Measurements from ENCODE around the gene QSER1. TPM values are rescaled to one million over a fixed set of nuclear protein-coding genes. Genes with fewer than 3 reads are reported as not detected.
"Not testable (repeated sequence)": the region's sequence is repeated elsewhere in the genome, so short reads cannot be mapped to it uniquely, and the experiment has no call there.

QSER1 gene
- total and polyA plus RNA-seq, 5 donors from 2014 or later = 0.48 to 9.4 (median 0.67) TPM

- H3K4me1 ChIP-seq (ENCODE audit: control insufficient read depth, insufficient read depth, low read length, poor library complexity, severe bottlenecking) = no peaks in the 10 kb centered on the region
- H3K9me3 ChIP-seq (ENCODE audit: control insufficient read depth in 2 of 2, low read length in 2 of 2) = no peaks in the 10 kb centered on the region
- H3K36me3 ChIP-seq (ENCODE audit: control insufficient read depth, insufficient read depth, low read length) = peaks cover 16% of the 10 kb centered on the region
- H3K27ac ChIP-seq (ENCODE audit: insufficient read depth, low read length, poor library complexity, severe bottlenecking) = no peak overlapping the region
- Mint-ChIP-seq H3K27me3 (no peaks in the 10 kb centered on the region), H3K4me1 (peaks cover 0 to 2% (median 0%) of the 10 kb centered on the region in 4 donors), H3K9me3 (no peaks in the 10 kb centered on the region), H3K36me3 (peaks cover 23% of the 10 kb centered on the region), H3K4me3 (no peak overlapping the region), H3K27ac (no peak overlapping the region)
- ATAC-seq (ENCODE audit: low read depth in 2 of 2) = peak in 1 of 2 donors; percentile 43
- no peaks in the 10 kb centered on the region for H3K27me3 ChIP-seq (ENCODE audit: control insufficient read depth, insufficient read depth, low read length)
- H3K4me3 ChIP-seq (ENCODE audit: low read depth, low read length) = no peak overlapping the region
- DNase-seq = peak in 2 of 3 donors; percentile 64 to 73
These were observed 68.0 kb downstream of the QSER1 start for GRCh38 chr11:32960553-32961164.

GRCh38 chr11:32962016-32962415, 69.4 kb downstream of the QSER1 start:
- no peaks in the 10 kb centered on the region for H3K27me3 ChIP-seq (ENCODE audit: control insufficient read depth, insufficient read depth, low read length)
- H3K9me3 Mint-ChIP-seq = no peaks in the 10 kb centered on the region
- no peaks in the 10 kb centered on the region for H3K9me3 ChIP-seq (ENCODE audit: control insufficient read depth in 2 of 2, low read length in 2 of 2)
- H3K36me3 ChIP-seq (ENCODE audit: control insufficient read depth, insufficient read depth, low read length) = peaks cover 21% of the 10 kb centered on the region
- no peak overlapping the region for H3K27ac ChIP-seq (ENCODE audit: insufficient read depth, low read length, poor library complexity, severe bottlenecking)
- H3K36me3 Mint-ChIP-seq = peaks cover 18% of the 10 kb centered on the region
- H3K4me3 ChIP-seq (ENCODE audit: low read depth, low read length) = no peak overlapping the region
- DNase-seq (no peak), ATAC-seq (ENCODE audit: low read depth in 2 of 2) (no peak)
- no peaks in the 10 kb centered on the region for H3K4me1 Mint-ChIP-seq
- no peak overlapping the region for H3K27ac Mint-ChIP-seq
- no peaks in the 10 kb centered on the region for H3K27me3 Mint-ChIP-seq
- no peak overlapping the region for H3K4me3 Mint-ChIP-seq
- no peaks in the 10 kb centered on the region for H3K4me1 ChIP-seq (ENCODE audit: control insufficient read depth, insufficient read depth, low read length, poor library complexity, severe bottlenecking)

GRCh38 chr11:32963721-32964120, 71.1 kb downstream of the QSER1 start:
- Histone ChIP-seq H3K36me3 (ENCODE audit: control insufficient read depth, insufficient read depth, low read length) (peaks cover 14% of the 10 kb centered on the region), H3K4me3 (ENCODE audit: low read depth, low read length) (no peak overlapping the region), H3K4me1 (ENCODE audit: control insufficient read depth, insufficient read depth, low read length, poor library complexity, severe bottlenecking) (no peaks in the 10 kb centered on the region), H3K9me3 (ENCODE audit: control insufficient read depth in 2 of 2, low read length in 2 of 2) (no peaks in the 10 kb centered on the region), H3K27ac (ENCODE audit: insufficient read depth, low read length, poor library complexity, severe bottlenecking) (no peak overlapping the region), H3K27me3 (ENCODE audit: control insufficient read depth, insufficient read depth, low read length) (no peaks in the 10 kb centered on the region)
- no peak for ATAC-seq (ENCODE audit: low read depth in 2 of 2)
- H3K27me3 Mint-ChIP-seq = no peaks in the 10 kb centered on the region
- H3K4me1 Mint-ChIP-seq = no peaks in the 10 kb centered on the region
- no peak for DNase-seq
- peaks cover 18% of the 10 kb centered on the region for H3K36me3 Mint-ChIP-seq
- H3K4me3 Mint-ChIP-seq = no peak overlapping the region
- no peaks in the 10 kb centered on the region for H3K9me3 Mint-ChIP-seq
- no peak overlapping the region for H3K27ac Mint-ChIP-seq

GRCh38 chr11:32968541-32968940, 75.9 kb downstream of the QSER1 start:
- no peak overlapping the region for H3K4me3 Mint-ChIP-seq
- no peak overlapping the region for H3K27ac Mint-ChIP-seq
- H3K4me3 ChIP-seq (ENCODE audit: low read depth, low read length) = no peak overlapping the region

GRCh38 chr11:32972233-32972632, 79.6 kb downstream of the QSER1 start:
- H3K27ac Mint-ChIP-seq; H3K4me1 ChIP-seq (ENCODE audit: control insufficient read depth, insufficient read depth, low read length, poor library complexity, severe bottlenecking); H3K27ac ChIP-seq (ENCODE audit: insufficient read depth, low read length, poor library complexity, severe bottlenecking); H3K4me3 ChIP-seq (ENCODE audit: low read depth, low read length); H3K4me1 Mint-ChIP-seq; DNase-seq; H3K9me3 ChIP-seq (ENCODE audit: control insufficient read depth in 2 of 2, low read length in 2 of 2); H3K27me3 ChIP-seq (ENCODE audit: control insufficient read depth, insufficient read depth, low read length); H3K27me3 Mint-ChIP-seq; ATAC-seq (ENCODE audit: low read depth in 2 of 2); H3K4me3 Mint-ChIP-seq; H3K9me3 Mint-ChIP-seq: not testable (repeated sequence)
- peaks cover 18% of the 10 kb centered on the region for H3K36me3 ChIP-seq (ENCODE audit: control insufficient read depth, insufficient read depth, low read length)
- H3K36me3 Mint-ChIP-seq = peaks cover 11% of the 10 kb centered on the region

More at GRCh38 chr11:32968541-32968940, 75.9 kb downstream of the QSER1 start:
- Histone ChIP-seq H3K27me3 (ENCODE audit: control insufficient read depth, insufficient read depth, low read length) (no peaks in the 10 kb centered on the region), H3K36me3 (ENCODE audit: control insufficient read depth, insufficient read depth, low read length) (peaks cover 19% of the 10 kb centered on the region), H3K27ac (ENCODE audit: insufficient read depth, low read length, poor library complexity, severe bottlenecking) (no peak overlapping the region), H3K4me1 (ENCODE audit: control insufficient read depth, insufficient read depth, low read length, poor library complexity, severe bottlenecking) (no peaks in the 10 kb centered on the region), H3K9me3 (ENCODE audit: control insufficient read depth in 2 of 2, low read length in 2 of 2) (no peaks in the 10 kb centered on the region)
- no peaks in the 10 kb centered on the region for H3K9me3 Mint-ChIP-seq
- ATAC-seq (ENCODE audit: low read depth in 2 of 2) (no peak), DNase-seq (no peak)
- H3K4me1 Mint-ChIP-seq = no peaks in the 10 kb centered on the region
- H3K27me3 Mint-ChIP-seq = no peaks in the 10 kb centered on the region
- peaks cover 9% of the 10 kb centered on the region for H3K36me3 Mint-ChIP-seq

GRCh38 chr11:32972781-32973180, 80.2 kb downstream of the QSER1 start:
- ATAC-seq (ENCODE audit: low read depth in 2 of 2) (no peak), DNase-seq (no peak)
- no peaks in the 10 kb centered on the region for H3K9me3 ChIP-seq (ENCODE audit: control insufficient read depth in 2 of 2, low read length in 2 of 2)
- peak overlapping the region in 1 of 3 donors; percentile 14 for H3K27ac Mint-ChIP-seq
- no peaks in the 10 kb centered on the region for H3K27me3 Mint-ChIP-seq
- H3K4me1 ChIP-seq (ENCODE audit: control insufficient read depth, insufficient read depth, low read length, poor library complexity, severe bottlenecking) = no peaks in the 10 kb centered on the region
- no peaks in the 10 kb centered on the region for H3K9me3 Mint-ChIP-seq
- no peak overlapping the region for H3K27ac ChIP-seq (ENCODE audit: insufficient read depth, low read length, poor library complexity, severe bottlenecking)
- peaks cover 18% of the 10 kb centered on the region for H3K36me3 ChIP-seq (ENCODE audit: control insufficient read depth, insufficient read depth, low read length)
- H3K4me1 Mint-ChIP-seq = no peaks in the 10 kb centered on the region
- H3K27me3 ChIP-seq (ENCODE audit: control insufficient read depth, insufficient read depth, low read length) = no peaks in the 10 kb centered on the region
- no peak overlapping the region for H3K4me3 Mint-ChIP-seq
- H3K36me3 Mint-ChIP-seq = peaks cover 15% of the 10 kb centered on the region
- H3K4me3 ChIP-seq (ENCODE audit: low read depth, low read length) = no peak overlapping the region

GRCh38 chr11:32982626-32983025, 90.0 kb downstream of the QSER1 start:
- H3K9me3 Mint-ChIP-seq = no peaks in the 10 kb centered on the region
- Histone ChIP-seq H3K27ac (ENCODE audit: insufficient read depth, low read length, poor library complexity, severe bottlenecking) (no peak overlapping the region), H3K4me1 (ENCODE audit: control insufficient read depth, insufficient read depth, low read length, poor library complexity, severe bottlenecking) (no peaks in the 10 kb centered on the region), H3K36me3 (ENCODE audit: control insufficient read depth, insufficient read depth, low read length) (no peaks in the 10 kb centered on the region), H3K27me3 (ENCODE audit: control insufficient read depth, insufficient read depth, low read length) (no peaks in the 10 kb centered on the region), H3K4me3 (ENCODE audit: low read depth, low read length) (no peak overlapping the region), H3K9me3 (ENCODE audit: control insufficient read depth in 2 of 2, low read length in 2 of 2) (no peaks in the 10 kb centered on the region)
- H3K4me1 Mint-ChIP-seq = peaks cover 0 to 4% (median 0%) of the 10 kb centered on the region in 4 donors
- peaks cover 5% of the 10 kb centered on the region for H3K36me3 Mint-ChIP-seq
- DNase-seq = no peak
- H3K27ac Mint-ChIP-seq = no peak overlapping the region
- no peaks in the 10 kb centered on the region for H3K27me3 Mint-ChIP-seq
- no peak for ATAC-seq (ENCODE audit: low read depth in 2 of 2)
- no peak overlapping the region for H3K4me3 Mint-ChIP-seq

GRCh38 chr11:32983506-32983905, 90.9 kb downstream of the QSER1 start:
- DNase-seq (no peak), ATAC-seq (ENCODE audit: low read depth in 2 of 2) (no peak)
- H3K27ac Mint-ChIP-seq = peak overlapping the region in 1 of 3 donors; percentile 42
- Histone ChIP-seq H3K9me3 (ENCODE audit: control insufficient read depth in 2 of 2, low read length in 2 of 2) (no peaks in the 10 kb centered on the region), H3K27me3 (ENCODE audit: control insufficient read depth, insufficient read depth, low read length) (no peaks in the 10 kb centered on the region), H3K4me1 (ENCODE audit: control insufficient read depth, insufficient read depth, low read length, poor library complexity, severe bottlenecking) (no peaks in the 10 kb centered on the region), H3K36me3 (ENCODE audit: control insufficient read depth, insufficient read depth, low read length) (no peaks in the 10 kb centered on the region), H3K27ac (ENCODE audit: insufficient read depth, low read length, poor library complexity, severe bottlenecking) (no peak overlapping the region), H3K4me3 (ENCODE audit: low read depth, low read length) (no peak overlapping the region)
- no peak overlapping the region for H3K4me3 Mint-ChIP-seq
- no peaks in the 10 kb centered on the region for H3K36me3 Mint-ChIP-seq
- H3K4me1 Mint-ChIP-seq = peaks cover 0 to 4% (median 0%) of the 10 kb centered on the region in 4 donors
- no peaks in the 10 kb centered on the region for H3K9me3 Mint-ChIP-seq
- no peaks in the 10 kb centered on the region for H3K27me3 Mint-ChIP-seq
